ENCODE measurements around the gene CACHD1. TPM values are rescaled to one million over a fixed set of nuclear protein-coding genes. Genes with fewer than 3 reads are reported as not detected.

The CACHD1 gene
- total RNA-seq, 3 donors from 2014 or later (not counting 1 experiment from before 2014, with no cell fraction given), result not detected

GRCh38 chr1:64530969-64531692 lies 61.2 kb downstream of the CACHD1 start:
- Histone ChIP-seq H3K27ac (ENCODE audit: low read length) (no peak overlapping the region), H3K4me3 (ENCODE audit: low read length) (no peak overlapping the region), H3K9me3 (ENCODE audit: control insufficient read depth, insufficient read depth, low read length) (no peaks in the 10 kb centered on the region), H3K4me1 (ENCODE audit: control insufficient read depth, insufficient read depth, low read length) (no peaks in the 10 kb centered on the region), H3K27me3 (ENCODE audit: control insufficient read depth, insufficient read depth, low read length) (no peaks in the 10 kb centered on the region), H3K36me3 (ENCODE audit: control insufficient read depth, insufficient read depth, low read length) (no peaks in the 10 kb centered on the region)
- no peak overlapping the region for H3K27ac Mint-ChIP-seq
- no peaks in the 10 kb centered on the region for H3K4me1 Mint-ChIP-seq
- no peaks in the 10 kb centered on the region for H3K9me3 Mint-ChIP-seq
- intact Hi-C loops (cut with micrococcal nuclease), result no loop called here
- DNase-seq, result no peak
- no peaks in the 10 kb centered on the region for H3K36me3 Mint-ChIP-seq
- TF ChIP-seq CTCF (IDR thresholded peaks at IDR 0.05), result no peak
- no peak for ATAC-seq
- H3K27me3 Mint-ChIP-seq (ENCODE audit: low read depth in 2 of 2), result peaks cover 9 to 26% of the 10 kb centered on the region in 2 donors
- H3K4me3 Mint-ChIP-seq, result no peak overlapping the region

GRCh38 chr1:64532646-64533045 lies 62.7 kb downstream of the CACHD1 start:
- intact Hi-C loops (cut with micrococcal nuclease), result no loop called here
- Histone ChIP-seq H3K27ac (ENCODE audit: low read length) (no peak overlapping the region), H3K27me3 (ENCODE audit: control insufficient read depth, insufficient read depth, low read length) (no peaks in the 10 kb centered on the region), H3K4me1 (ENCODE audit: control insufficient read depth, insufficient read depth, low read length) (no peaks in the 10 kb centered on the region), H3K9me3 (ENCODE audit: control insufficient read depth, insufficient read depth, low read length) (no peaks in the 10 kb centered on the region), H3K4me3 (ENCODE audit: low read length) (no peak overlapping the region), H3K36me3 (ENCODE audit: control insufficient read depth, insufficient read depth, low read length) (no peaks in the 10 kb centered on the region)
- H3K27me3 Mint-ChIP-seq (ENCODE audit: low read depth in 2 of 2), result peaks cover 3 to 14% of the 10 kb centered on the region in 2 donors
- no peak overlapping the region for H3K4me3 Mint-ChIP-seq
- no peaks in the 10 kb centered on the region for H3K9me3 Mint-ChIP-seq
- no peaks in the 10 kb centered on the region for H3K36me3 Mint-ChIP-seq
- H3K4me1 Mint-ChIP-seq, result no peaks in the 10 kb centered on the region
- WGBS (ENCODE audit: insufficient coverage), result 74% methylated on average over 2 of the region's 2 CpGs
- DNase-seq (no peak), ATAC-seq (no peak)
- H3K27ac Mint-ChIP-seq, result no peak overlapping the region
- no peak for TF ChIP-seq CTCF (IDR thresholded peaks at IDR 0.05)

GRCh38 chr1:64535938-64536835 lies 66.3 kb downstream of the CACHD1 start:
- Histone ChIP-seq H3K9me3 (ENCODE audit: control insufficient read depth, insufficient read depth, low read length) (no peaks in the 10 kb centered on the region), H3K36me3 (ENCODE audit: control insufficient read depth, insufficient read depth, low read length) (no peaks in the 10 kb centered on the region), H3K4me3 (ENCODE audit: low read length) (no peak overlapping the region), H3K27ac (ENCODE audit: low read length) (no peak overlapping the region), H3K4me1 (ENCODE audit: control insufficient read depth, insufficient read depth, low read length) (no peaks in the 10 kb centered on the region), H3K27me3 (ENCODE audit: control insufficient read depth, insufficient read depth, low read length) (no peaks in the 10 kb centered on the region)
- no peak for DNase-seq
- Mint-ChIP-seq H3K9me3 (no peaks in the 10 kb centered on the region), H3K27ac (no peak overlapping the region), H3K4me3 (no peak overlapping the region), H3K36me3 (no peaks in the 10 kb centered on the region), H3K4me1 (no peaks in the 10 kb centered on the region), H3K27me3 (ENCODE audit: low read depth in 2 of 2) (peaks cover 7 to 8% of the 10 kb centered on the region in 2 donors)
- 91% methylated on average over 10 of the region's 10 CpGs for WGBS (ENCODE audit: insufficient coverage)
- intact Hi-C loops (cut with micrococcal nuclease), result no loop called here
- no peak for TF ChIP-seq CTCF (IDR thresholded peaks at IDR 0.05)
- ATAC-seq, result no peak

All from natural killer cell (primary cell).